Measurements from ENCODE around the gene CASQ2. TPM values are rescaled to one million over a fixed set of nuclear protein-coding genes. Genes with fewer than 3 reads are reported as not detected.
A peak's percentile ranks its signal among the peaks of the same experiment; 100 is the strongest.

Gene CASQ2
- total and polyA plus RNA-seq, 9 donors = 0.36 to 43.0 (median 2.3) TPM

DNA sequence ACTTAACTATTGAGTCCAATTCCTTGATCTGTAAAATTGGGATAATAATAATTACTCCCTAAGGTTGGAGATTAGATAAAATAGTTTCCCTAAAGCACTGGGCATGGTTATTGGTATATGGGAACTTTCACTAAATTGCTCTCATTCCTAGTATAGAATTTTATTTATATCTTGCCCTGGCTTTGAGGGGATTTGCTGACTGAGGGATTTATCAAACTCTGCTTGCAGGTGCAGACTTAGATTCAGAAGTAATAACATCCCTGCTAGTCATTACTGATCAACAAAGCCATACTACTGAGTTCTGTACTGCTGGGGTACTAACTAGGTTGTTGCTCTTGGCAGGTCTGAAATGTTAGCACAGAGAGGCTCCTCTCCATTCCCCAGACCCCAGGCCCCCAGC is 41.9 kb downstream of the CASQ2 start:
- no peak for DNase-seq
- TF ChIP-seq CTCF (IDR thresholded peaks at IDR 0.05) (no peak), EP300 (IDR thresholded peaks at IDR 0.05) (no peak), POLR2A (IDR thresholded peaks at IDR 0.05) (no peak)
- intact Hi-C loops (cut with DNase I) = no loop called here
- Histone ChIP-seq H3K27ac (no peak overlapping the region), H3K27me3 (no peaks in the 10 kb centered on the region), H3K9me3 (no peaks in the 10 kb centered on the region), H3K36me3 (no peaks in the 10 kb centered on the region), H3K4me3 (no peak overlapping the region), H3K4me1 (ENCODE audit: insufficient read depth) (peaks cover 10% of the 10 kb centered on the region)

- Histone ChIP-seq H3K27me3 (no peaks in the 10 kb centered on the region), H3K4me1 (ENCODE audit: insufficient read depth) (peaks cover 10% of the 10 kb centered on the region), H3K27ac (no peak overlapping the region), H3K4me3 (no peak overlapping the region), H3K36me3 (no peaks in the 10 kb centered on the region), H3K9me3 (no peaks in the 10 kb centered on the region)
- intact Hi-C loops (cut with DNase I) = no loop called here
- WGBS, 3 donors = 46 to 61% (median 49%) methylated on average over 3 of the region's 3 CpGs
- no peak for DNase-seq
- no peak for TF ChIP-seq CTCF (IDR thresholded peaks at IDR 0.05)
- no peak for TF ChIP-seq POLR2A (IDR thresholded peaks at IDR 0.05)
- no peak for TF ChIP-seq EP300 (IDR thresholded peaks at IDR 0.05)
Measured at GRCh38 chr1:115726161-115726560, 42.4 kb downstream of the CASQ2 start.

- 34 to 49% (median 46%) methylated on average over 2 of the region's 2 CpGs for WGBS, 3 donors
- peak; percentile 42 to 74 (median 48) for DNase-seq
- no peaks in the 10 kb centered on the region for H3K36me3 ChIP-seq
- H3K27me3 ChIP-seq = no peaks in the 10 kb centered on the region
- H3K9me3 ChIP-seq = no peaks in the 10 kb centered on the region
- peaks cover 10% of the 10 kb centered on the region for H3K4me1 ChIP-seq (ENCODE audit: insufficient read depth)
- no peak overlapping the region for H3K4me3 ChIP-seq
- intact Hi-C loops (cut with DNase I) = no loop called here
- TF ChIP-seq EP300 (IDR thresholded peaks at IDR 0.05) (no peak), POLR2A (IDR thresholded peaks at IDR 0.05) (no peak), CTCF (IDR thresholded peaks at IDR 0.05) (no peak)
- H3K27ac ChIP-seq = no peak overlapping the region
Measured at GRCh38 chr1:115725600-115725999, 42.9 kb downstream of the CASQ2 start.

DNA sequence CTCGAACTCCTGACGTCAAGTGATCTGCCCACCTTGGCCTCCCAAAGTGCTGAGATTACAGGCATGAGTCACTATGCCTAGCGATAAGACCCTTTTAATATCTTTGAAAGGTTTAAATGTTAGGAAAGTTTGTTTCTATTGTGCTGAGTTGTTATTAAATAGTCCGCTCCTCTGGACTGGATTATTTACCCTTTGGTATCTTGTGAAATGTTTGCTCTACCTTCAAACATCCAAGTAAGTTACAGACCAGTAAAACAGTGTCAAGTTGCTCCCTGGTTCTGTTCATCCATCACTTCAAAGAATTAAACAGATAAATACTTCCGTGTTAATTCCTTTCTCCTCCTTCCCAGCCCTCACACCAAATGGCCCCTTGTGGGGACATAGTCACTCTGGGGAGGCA is 44.8 kb downstream of the CASQ2 start:
- DNase-seq = no peak
- H3K4me1 ChIP-seq (ENCODE audit: insufficient read depth) = peaks cover 10% of the 10 kb centered on the region
- no peak overlapping the region for H3K27ac ChIP-seq
- no peak for TF ChIP-seq CTCF (IDR thresholded peaks at IDR 0.05)
- no peak for TF ChIP-seq POLR2A (IDR thresholded peaks at IDR 0.05)
- H3K36me3 ChIP-seq = no peaks in the 10 kb centered on the region
- WGBS, 3 donors = 17 to 43% (median 26%) methylated on average over 5 of the region's 5 CpGs
- intact Hi-C loops (cut with DNase I) = no loop called here
- H3K4me3 ChIP-seq = no peak overlapping the region
- H3K27me3 ChIP-seq = no peaks in the 10 kb centered on the region
- no peaks in the 10 kb centered on the region for H3K9me3 ChIP-seq

DNA sequence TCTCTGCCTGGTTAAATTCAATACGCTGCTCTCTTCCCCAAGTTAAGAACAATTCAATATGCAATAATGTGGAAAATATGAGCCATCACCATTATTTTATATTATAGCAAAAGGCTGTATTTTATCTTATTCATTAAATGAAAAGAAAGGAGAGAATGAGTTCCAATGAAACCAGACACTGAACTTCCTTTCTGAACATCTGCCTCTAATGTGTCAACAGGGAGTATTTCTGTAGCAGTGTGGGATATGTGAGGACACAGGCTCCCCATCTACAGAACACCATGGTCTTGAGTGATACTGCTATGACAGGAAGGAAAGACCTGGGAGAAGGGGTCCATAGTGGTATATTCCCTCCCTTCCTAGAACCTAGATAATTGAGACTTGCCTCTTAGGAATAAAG is 46.3 kb downstream of the CASQ2 start:
- 92 to 100% (median 95%) methylated on average over 1 of the region's 1 CpG for WGBS, 3 donors
- no peaks in the 10 kb centered on the region for H3K27me3 ChIP-seq
- no peaks in the 10 kb centered on the region for H3K9me3 ChIP-seq
- DNase-seq = no peak
- no peak overlapping the region for H3K27ac ChIP-seq
- H3K4me1 ChIP-seq (ENCODE audit: insufficient read depth) = peaks cover 10% of the 10 kb centered on the region
- TF ChIP-seq POLR2A (IDR thresholded peaks at IDR 0.05) (no peak), EP300 (IDR thresholded peaks at IDR 0.05) (no peak), CTCF (IDR thresholded peaks at IDR 0.05) (no peak)
- no peak overlapping the region for H3K4me3 ChIP-seq
- intact Hi-C loops (cut with DNase I) = no loop called here
- H3K36me3 ChIP-seq = no peaks in the 10 kb centered on the region
